T-helper 2 cell treated with Interferon-gamma antibody and Interleukin-4, amounts not matched to agents 100 ng/mL and 5 ng/mL, for 36 hours (primary cell): Measurements from ENCODE around the gene RUFY1. TPM values are rescaled to one million over a fixed set of nuclear protein-coding genes. Genes with fewer than 3 reads are reported as not detected.
"Not testable (repeated sequence)": the region's sequence is repeated elsewhere in the genome, so short reads cannot be mapped to it uniquely, and the experiment has no call there.

Experiments
- intact Hi-C: fragments of 100-400 bp; cut with micrococcal nuclease; formaldehyde crosslinking; loops from one replicate; pipeline ENCODE4 v1.15.1; 2023
- total RNA-seq: library from RNA; stranded (reverse); gene quantifications from 2 replicates; pipeline ENCODE4 v1.2.3, GENCODE V29; 2022

The RUFY1 gene
- total RNA-seq, 1 donor from 2014 or later: 46.0 TPM

DNA sequence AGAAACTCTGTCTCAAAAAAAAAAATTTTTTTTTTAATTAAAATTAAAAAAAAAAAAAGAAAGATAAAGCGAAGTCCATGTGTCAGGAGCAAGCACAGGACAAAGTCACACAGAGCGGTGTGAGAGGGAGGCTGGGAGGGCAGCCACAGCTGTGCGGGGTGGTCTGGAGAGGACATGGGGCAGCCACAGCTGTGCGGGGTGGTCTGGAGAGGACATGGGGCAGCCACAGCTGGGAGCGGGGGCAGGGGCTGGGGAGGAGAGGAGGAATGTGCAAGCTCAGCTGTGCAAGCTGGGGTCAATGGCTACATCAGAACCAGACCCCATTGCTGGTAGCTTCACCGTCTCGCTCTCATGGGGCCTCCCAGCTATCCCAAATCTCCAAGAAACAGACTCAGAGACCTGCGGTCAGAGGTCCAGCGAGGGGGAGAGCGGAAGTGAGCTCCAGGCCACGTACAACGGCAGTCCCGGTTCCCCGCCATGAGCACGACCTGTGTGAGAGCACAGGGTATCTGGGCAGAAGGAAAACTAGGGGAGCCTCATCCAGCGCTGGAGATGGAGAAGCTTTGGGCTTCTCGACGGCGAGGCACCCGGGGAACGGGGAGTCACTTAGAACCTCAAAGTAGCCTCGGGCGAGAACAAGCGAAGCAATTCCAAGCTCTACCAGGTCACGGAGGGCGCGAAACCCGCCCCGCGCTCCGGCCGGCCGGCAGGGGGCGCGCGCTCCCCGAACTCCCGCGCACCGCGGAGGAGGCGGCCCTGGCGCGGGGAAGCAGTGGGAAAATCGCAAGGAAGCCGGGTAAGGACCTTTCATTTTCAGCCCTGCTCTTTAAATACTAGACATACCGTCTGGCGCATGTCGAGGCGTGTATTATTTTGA is 107.2 kb downstream of the RUFY1 start:
- intact Hi-C loops: not testable (repeated sequence)

DNA sequence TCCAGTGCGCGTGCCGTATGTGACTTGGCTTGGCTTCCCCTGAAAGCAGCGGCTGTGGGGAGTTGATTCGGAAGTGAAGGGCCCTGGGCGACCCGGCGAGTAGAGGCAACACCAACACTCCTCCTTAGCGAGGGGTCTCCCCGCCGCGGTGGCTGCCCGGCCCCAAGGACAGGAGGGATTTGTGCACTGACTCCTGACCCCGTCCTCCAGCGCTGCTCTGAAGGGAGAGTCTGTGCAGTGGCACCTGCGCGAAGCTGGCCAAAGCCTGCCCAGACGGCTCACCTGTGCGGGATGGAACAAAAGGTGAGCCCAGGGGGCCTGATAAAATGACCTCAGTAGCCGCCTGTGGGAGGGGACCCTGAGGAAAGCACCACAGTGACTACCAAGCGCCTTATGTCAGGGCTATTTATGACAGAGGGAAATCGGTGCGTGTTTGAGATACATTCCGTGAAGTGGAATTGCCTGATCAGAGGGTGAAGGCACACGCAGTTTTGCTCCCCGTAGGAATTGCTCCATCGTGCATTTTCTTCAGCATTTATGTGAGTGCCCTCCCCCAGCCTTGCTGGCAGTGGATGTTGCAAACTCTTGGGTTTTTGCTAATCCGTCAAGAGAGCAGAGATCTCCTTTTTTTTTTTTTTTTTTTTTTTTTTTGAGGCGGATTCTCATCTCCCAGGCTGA is 108.0 kb downstream of the RUFY1 start:
- intact Hi-C loops: not testable (repeated sequence)

Other genes starting within 250 kb of the RUFY1 start
- gene ADAMTS2, start 205.1 kb upstream of the RUFY1 start, total RNA-seq: not detected in 2 replicates
- gene HNRNPH1, start 73.1 kb downstream of the RUFY1 start, total RNA-seq: 1,116 and 1,120 TPM in 2 replicates
- 0.32 and 0.57 TPM in 2 replicates for gene CBY3, start 130.5 kb downstream of the RUFY1 start, total RNA-seq
- 547 and 558 TPM in 2 replicates for gene CANX, start 148.4 kb downstream of the RUFY1 start, total RNA-seq
- 33.3 and 36.2 TPM in 2 replicates for gene MAML1, start 182.3 kb downstream of the RUFY1 start, total RNA-seq
- gene LTC4S, start 243.4 kb downstream of the RUFY1 start, total RNA-seq: 2.3 and 3.1 TPM in 2 replicates